Frontal cortex (tissue), 4 donors: Measurements from ENCODE around the gene RBM20. TPM values are rescaled to one million over a fixed set of nuclear protein-coding genes. Genes with fewer than 3 reads are reported as not detected.
"Not testable (repeated sequence)": the region's sequence is repeated elsewhere in the genome, so short reads cannot be mapped to it uniquely, and the experiment has no call there.

Experiments used
- DNase-seq, 2 donors: peaks; one replicate each; pipeline ENCODE4 v3.0.0; 2012; ENCODE audit warnings: low spot score in 2 of 2
- FAIRE-seq: peaks from 2 replicates; lab custom pipeline; 2012; peaks lifted over from hg19 to GRCh38; lab: Jason Lieb, UNC
- total RNA-seq: library from RNA; depleted of rRNA; stranded (reverse); fragments of >200 nt; gene quantifications from one replicate; pipeline ENCODE4 v1.2.3, GENCODE V29; 2014
- donor health status: control.
- donor health status: control.
- donor health status: control.

RBM20 gene
- total RNA-seq, 1 donor from 2014 or later: 0.41 TPM

- FAIRE-seq: no peak
- no peak for DNase-seq
These were observed 213.4 kb downstream of the RBM20 start for GRCh38 chr10:110857265-110858171.

- FAIRE-seq (no peak), DNase-seq (no peak)
These were observed 214.3 kb downstream of the RBM20 start for GRCh38 chr10:110858297-110858934.

- no peak for FAIRE-seq
- DNase-seq: no peak
These were observed 215.3 kb downstream of the RBM20 start for GRCh38 chr10:110859206-110859972.

- FAIRE-seq (no peak), DNase-seq (no peak)
These were observed 215.8 kb downstream of the RBM20 start for GRCh38 chr10:110859973-110860376.

GRCh38 chr10:110860576-110861241, 216.6 kb downstream of the RBM20 start:
- DNase-seq (no peak), FAIRE-seq (no peak)

GRCh38 chr10:110861476-110861875, 217.3 kb downstream of the RBM20 start:
- FAIRE-seq (no peak), DNase-seq (no peak)

- no peak for DNase-seq
- no peak for FAIRE-seq
These were observed 218.0 kb downstream of the RBM20 start for GRCh38 chr10:110861930-110862649.

- no peak for DNase-seq
- no peak for FAIRE-seq
These were observed 218.8 kb downstream of the RBM20 start for GRCh38 chr10:110862961-110863360.

GRCh38 chr10:110863361-110863760, 219.2 kb downstream of the RBM20 start:
- DNase-seq (no peak), FAIRE-seq (no peak)

- no peak for DNase-seq
- no peak for FAIRE-seq
These were observed 219.8 kb downstream of the RBM20 start for GRCh38 chr10:110863956-110864355.

- FAIRE-seq (no peak), DNase-seq (no peak)
These were observed 220.6 kb downstream of the RBM20 start for GRCh38 chr10:110864662-110865140.

- DNase-seq (no peak), FAIRE-seq (no peak)
These were observed 221.2 kb downstream of the RBM20 start for GRCh38 chr10:110865186-110865808.

- no peak for DNase-seq
- no peak for FAIRE-seq
These were observed 221.8 kb downstream of the RBM20 start for GRCh38 chr10:110865809-110866482.

- DNase-seq, FAIRE-seq: not testable (repeated sequence)
These were observed 223.1 kb downstream of the RBM20 start for GRCh38 chr10:110867011-110867806.

- no peak for FAIRE-seq
- no peak for DNase-seq
These were observed 223.8 kb downstream of the RBM20 start for GRCh38 chr10:110867807-110868465.

- DNase-seq: no peak
- no peak for FAIRE-seq
These were observed 224.8 kb downstream of the RBM20 start for GRCh38 chr10:110868981-110869380.

GRCh38 chr10:110870823-110871297, 226.7 kb downstream of the RBM20 start:
- FAIRE-seq: no peak
- no peak for DNase-seq
